Gastroesophageal sphincter (tissue), 3 donors: ENCODE measurements around the gene NKD1.

Experiments
- POLR2A ChIP-seq, 2 donors: fragments of 450-650 bp; IDR thresholded peaks; one replicate each; pipeline ENCODE4 v1.6.1; 2017; ENCODE audit warnings: antibody characterized with exemption in 2 of 2, mild to moderate bottlenecking in 2 of 2, moderate library complexity in 1 of 2
- TF ChIP-seq, protein P1 (sequence below), 4 experiments: fragments of 200-600 bp in 2 of 4; fragments of 450-650 bp in 2 of 4; sonication (generic) in 1 of 4; IDR thresholded peaks; one replicate each; pipeline ENCODE4 v1.5.1; 2017 to 2019; ENCODE audit warnings: antibody characterized with exemption in 4 of 4, mild to moderate bottlenecking in 2 of 4, moderate library complexity in 2 of 4

DNA sequence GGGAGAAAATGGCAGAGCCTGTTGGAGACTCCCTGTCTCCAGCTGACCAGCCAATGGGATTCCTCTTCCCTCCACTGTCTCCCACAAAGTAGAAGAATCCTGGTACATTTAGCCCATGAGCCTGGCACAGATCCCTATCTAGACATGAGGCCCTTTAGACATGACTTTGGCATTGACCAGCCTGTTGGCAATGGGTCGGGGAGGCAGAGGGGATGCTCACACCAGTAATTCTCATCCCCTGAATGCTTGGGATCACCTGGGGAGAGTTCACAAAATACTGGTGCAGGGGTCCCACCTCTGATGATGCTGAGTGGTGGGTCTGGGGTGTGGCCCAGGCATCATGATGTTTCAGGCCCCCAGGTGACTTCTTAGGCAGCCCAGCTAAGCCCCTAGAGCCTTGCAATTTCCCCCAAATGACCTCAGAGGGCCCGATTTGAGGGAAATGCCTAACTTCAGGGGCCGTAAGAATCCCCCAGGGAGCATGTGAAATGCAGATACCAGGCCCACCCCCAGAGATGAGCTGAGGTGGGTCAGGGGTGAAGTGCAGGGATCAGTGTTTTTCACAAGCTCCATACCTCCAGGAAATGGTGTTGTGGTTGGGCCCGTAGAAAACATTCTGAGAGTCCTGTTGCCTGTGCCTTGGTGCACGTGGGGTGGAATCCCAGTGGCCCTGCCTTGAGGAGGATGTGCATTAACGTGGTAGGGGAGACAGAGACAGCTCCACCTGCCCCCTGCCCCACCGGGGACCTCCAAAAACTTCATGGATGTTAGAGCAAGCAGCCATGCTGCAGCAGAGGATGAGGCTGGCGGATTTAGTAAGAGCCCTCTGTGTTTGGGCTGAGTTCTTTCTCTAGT, 90.8 kb downstream of the NKD1 start:
- no peak for TF ChIP-seq POLR2A (IDR thresholded peaks at IDR 0.05)
- TF ChIP-seq, protein P1, sequence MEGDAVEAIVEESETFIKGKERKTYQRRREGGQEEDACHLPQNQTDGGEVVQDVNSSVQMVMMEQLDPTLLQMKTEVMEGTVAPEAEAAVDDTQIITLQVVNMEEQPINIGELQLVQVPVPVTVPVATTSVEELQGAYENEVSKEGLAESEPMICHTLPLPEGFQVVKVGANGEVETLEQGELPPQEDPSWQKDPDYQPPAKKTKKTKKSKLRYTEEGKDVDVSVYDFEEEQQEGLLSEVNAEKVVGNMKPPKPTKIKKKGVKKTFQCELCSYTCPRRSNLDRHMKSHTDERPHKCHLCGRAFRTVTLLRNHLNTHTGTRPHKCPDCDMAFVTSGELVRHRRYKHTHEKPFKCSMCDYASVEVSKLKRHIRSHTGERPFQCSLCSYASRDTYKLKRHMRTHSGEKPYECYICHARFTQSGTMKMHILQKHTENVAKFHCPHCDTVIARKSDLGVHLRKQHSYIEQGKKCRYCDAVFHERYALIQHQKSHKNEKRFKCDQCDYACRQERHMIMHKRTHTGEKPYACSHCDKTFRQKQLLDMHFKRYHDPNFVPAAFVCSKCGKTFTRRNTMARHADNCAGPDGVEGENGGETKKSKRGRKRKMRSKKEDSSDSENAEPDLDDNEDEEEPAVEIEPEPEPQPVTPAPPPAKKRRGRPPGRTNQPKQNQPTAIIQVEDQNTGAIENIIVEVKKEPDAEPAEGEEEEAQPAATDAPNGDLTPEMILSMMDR (IDR thresholded peaks at IDR 0.05) = no peak
